Spinal cord (tissue), 10 donors: Measurements from ENCODE around the gene AK9. TPM values are rescaled to one million over a fixed set of nuclear protein-coding genes. Genes with fewer than 3 reads are reported as not detected.
"Not testable (repeated sequence)": the region's sequence is repeated elsewhere in the genome, so short reads cannot be mapped to it uniquely, and the experiment has no call there.

ENCODE experiments used
- DNase-seq, 6 donors: peaks; one replicate each; pipeline versions ENCODE4 v3.0.0 to v3.0.0-alpha.2; 2013 to 2015; ENCODE audit warnings: low spot score in 6 of 6, low read depth in 4 of 6
- H3K27ac ChIP-seq: one replicate; pipeline ENCODE4 v1.5.1; 2013; ENCODE audit warnings: low read depth, low read length, control low read depth
- H3K27me3 ChIP-seq: one replicate; pipeline ENCODE4 v1.6.1; 2013; ENCODE audit warnings: low read length; ENCODE audit not compliant: control insufficient read depth, insufficient read depth
- H3K36me3 ChIP-seq: one replicate; pipeline ENCODE4 v1.6.1; 2013; ENCODE audit warnings: low read length; ENCODE audit not compliant: control insufficient read depth, insufficient read depth
- H3K4me1 ChIP-seq: one replicate; pipeline ENCODE4 v1.6.1; 2013; ENCODE audit warnings: low read length; ENCODE audit not compliant: control insufficient read depth, insufficient read depth
- H3K4me3 ChIP-seq: one replicate; pipeline ENCODE4 v1.5.1; 2013; ENCODE audit warnings: low read depth, low read length, control low read depth
- H3K9me3 ChIP-seq: one replicate; pipeline ENCODE4 v1.6.1; 2013; ENCODE audit warnings: low read length; ENCODE audit not compliant: control insufficient read depth, insufficient read depth
- WGBS: methylation state at CpG from one replicate; pipeline ENCODE4 v1.1.5; 2013; ENCODE audit warnings: missing lambda C conversion rate; ENCODE audit not compliant: insufficient coverage; 5-methylcytosine and 5-hydroxymethylcytosine counted together
- polyA plus RNA-seq, 2 donors: library from polyadenylated mRNA; unstranded; fragments of 120-200 nt; gene quantifications; one replicate each; pipeline ENCODE4 v1.2.1, GENCODE V29; 2013; ENCODE audit not compliant: insufficient read length in 2 of 2
- total RNA-seq, 2 donors: library from RNA; depleted of rRNA in 1 of 2; stranded (reverse); fragments of 120-200 nt in 1 of 2; fragments of >200 nt in 1 of 2; gene quantifications; one replicate each; pipeline versions ENCODE4 v1.2.3 to v1.2.4, GENCODE V29; 2013 to 2014
- donor health status: healthy.

AK9 gene
- total and polyA plus RNA-seq, 4 donors, result 15.0 to 33.3 (median 20.9) TPM

DNA sequence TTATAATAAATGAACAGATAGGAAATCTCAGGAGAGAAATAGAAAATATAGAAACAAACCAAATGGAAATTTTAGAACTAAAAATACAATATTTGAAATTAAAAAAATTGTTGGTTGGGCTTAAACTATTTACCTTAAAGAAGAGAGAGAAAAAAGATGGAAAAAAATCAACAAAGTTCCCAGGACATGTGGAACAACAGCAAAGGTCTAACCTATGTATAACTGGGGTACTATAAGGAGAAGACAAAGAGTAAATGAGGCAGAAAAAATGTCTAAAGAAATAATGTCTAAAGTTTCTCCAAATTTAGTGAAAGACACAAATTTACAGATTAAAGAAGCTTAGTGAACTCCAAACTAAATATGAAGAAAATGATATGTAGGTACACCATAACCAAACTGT, 166.9 kb downstream of the AK9 start:
- no peak for DNase-seq
- no peaks in the 10 kb centered on the region for H3K27me3 ChIP-seq
- H3K4me3 ChIP-seq, result no peak overlapping the region
- H3K27ac ChIP-seq, result no peak overlapping the region
- H3K9me3 ChIP-seq, result no peaks in the 10 kb centered on the region
- no peaks in the 10 kb centered on the region for H3K4me1 ChIP-seq
- no peaks in the 10 kb centered on the region for H3K36me3 ChIP-seq

DNA sequence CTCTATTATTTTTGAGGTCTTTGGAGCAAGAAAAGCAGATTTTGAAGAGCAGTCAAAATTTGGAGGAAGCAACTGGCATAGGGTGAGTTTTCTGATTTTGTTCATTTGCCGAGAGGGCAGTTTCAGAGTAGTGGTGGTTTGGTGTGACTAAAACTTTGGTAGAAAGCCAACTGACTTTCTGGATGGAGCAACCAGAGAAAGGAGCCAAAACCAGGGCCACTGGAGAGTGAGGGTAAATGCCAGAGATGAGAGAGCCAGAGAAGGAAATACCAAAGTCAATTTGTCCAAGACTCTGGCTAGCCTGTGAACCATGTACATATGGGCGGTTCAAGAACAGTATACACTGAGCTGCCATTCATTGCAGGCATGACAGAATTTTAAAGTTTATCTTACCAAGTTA, 167.5 kb downstream of the AK9 start:
- no peaks in the 10 kb centered on the region for H3K27me3 ChIP-seq
- no peak overlapping the region for H3K27ac ChIP-seq
- no peaks in the 10 kb centered on the region for H3K4me1 ChIP-seq
- H3K4me3 ChIP-seq, result no peak overlapping the region
- WGBS, result 71% methylated on average over 1 of the region's 2 CpGs
- H3K36me3 ChIP-seq, result no peaks in the 10 kb centered on the region
- H3K9me3 ChIP-seq, result no peaks in the 10 kb centered on the region
- no peak for DNase-seq

DNA sequence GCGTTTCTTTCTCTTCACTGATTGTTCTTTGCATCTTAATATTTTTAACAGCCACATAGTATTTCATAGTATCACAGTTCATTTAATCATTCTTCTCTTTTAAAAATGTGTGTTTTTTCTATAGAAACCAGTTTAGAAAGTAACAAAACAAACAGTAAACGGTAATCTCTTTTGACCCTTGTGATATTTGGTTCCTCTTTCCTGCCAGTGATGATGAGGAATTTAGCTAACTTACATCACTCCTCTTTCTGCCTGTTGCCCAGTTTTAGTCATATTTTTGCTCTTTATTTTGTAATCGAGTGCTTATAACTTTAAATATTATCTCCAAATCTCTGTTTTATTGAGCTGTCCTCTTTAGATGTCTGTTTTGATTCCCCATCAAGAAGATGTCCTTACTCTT, 169.9 kb downstream of the AK9 start:
- H3K27ac ChIP-seq, result no peak overlapping the region
- no peaks in the 10 kb centered on the region for H3K4me1 ChIP-seq
- no peak for DNase-seq
- no peaks in the 10 kb centered on the region for H3K9me3 ChIP-seq
- H3K4me3 ChIP-seq, result no peak overlapping the region
- no CpG with 5 or more reads among the region's 3 CpGs for WGBS
- H3K27me3 ChIP-seq, result no peaks in the 10 kb centered on the region
- H3K36me3 ChIP-seq, result no peaks in the 10 kb centered on the region

DNA sequence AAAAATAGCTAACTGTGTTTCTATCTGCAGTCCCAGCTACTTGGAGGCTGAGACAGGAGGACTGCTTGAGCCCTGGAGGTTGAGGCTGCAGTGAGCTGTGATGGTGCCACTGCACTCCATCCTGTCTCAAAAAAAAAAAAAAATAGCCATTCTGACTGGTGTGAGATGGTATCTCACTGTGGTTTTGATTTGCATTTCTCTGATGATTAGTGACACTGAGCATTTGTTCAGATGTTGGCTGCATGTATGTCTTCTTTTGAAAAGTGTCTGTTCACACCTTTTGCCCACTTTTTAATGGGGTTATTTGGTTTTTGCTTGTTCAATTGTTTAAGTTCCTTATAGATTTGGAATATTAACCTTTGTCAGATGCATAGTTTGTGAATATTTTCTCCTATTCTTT, 171.4 kb downstream of the AK9 start:
- H3K9me3 ChIP-seq, result not testable (repeated sequence)

DNA sequence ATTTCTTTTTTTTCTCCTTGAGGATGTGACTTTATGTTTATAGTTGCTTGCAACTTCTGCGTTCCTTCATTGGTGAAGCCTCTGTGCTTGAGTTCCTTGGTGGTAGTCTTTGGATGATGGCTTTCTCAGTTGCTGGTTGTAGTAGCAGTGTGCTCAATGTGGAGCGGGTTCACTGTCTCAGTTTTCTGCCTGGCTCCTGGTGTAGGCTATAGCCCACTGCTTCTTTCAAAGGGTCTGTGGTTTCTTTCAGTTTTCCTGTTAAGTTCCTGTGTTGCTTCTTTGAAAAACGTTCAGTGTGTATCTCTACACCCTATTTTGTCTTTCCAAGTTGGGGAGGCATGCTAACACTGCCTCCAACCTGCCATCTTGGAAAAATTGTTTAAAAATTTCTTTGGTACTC, 174.1 kb downstream of the AK9 start:
- no peaks in the 10 kb centered on the region for H3K4me1 ChIP-seq
- no peaks in the 10 kb centered on the region for H3K9me3 ChIP-seq
- no peak overlapping the region for H3K27ac ChIP-seq
- no peaks in the 10 kb centered on the region for H3K36me3 ChIP-seq
- H3K4me3 ChIP-seq, result no peak overlapping the region
- no peaks in the 10 kb centered on the region for H3K27me3 ChIP-seq
- DNase-seq, result no peak
- WGBS, result 61% methylated on average over 2 of the region's 3 CpGs

More for the DNA sequence above, 171.4 kb downstream of the AK9 start:
- H3K4me3 ChIP-seq, H3K4me1 ChIP-seq, H3K36me3 ChIP-seq, H3K27ac ChIP-seq, DNase-seq, H3K27me3 ChIP-seq: not testable (repeated sequence)

DNA sequence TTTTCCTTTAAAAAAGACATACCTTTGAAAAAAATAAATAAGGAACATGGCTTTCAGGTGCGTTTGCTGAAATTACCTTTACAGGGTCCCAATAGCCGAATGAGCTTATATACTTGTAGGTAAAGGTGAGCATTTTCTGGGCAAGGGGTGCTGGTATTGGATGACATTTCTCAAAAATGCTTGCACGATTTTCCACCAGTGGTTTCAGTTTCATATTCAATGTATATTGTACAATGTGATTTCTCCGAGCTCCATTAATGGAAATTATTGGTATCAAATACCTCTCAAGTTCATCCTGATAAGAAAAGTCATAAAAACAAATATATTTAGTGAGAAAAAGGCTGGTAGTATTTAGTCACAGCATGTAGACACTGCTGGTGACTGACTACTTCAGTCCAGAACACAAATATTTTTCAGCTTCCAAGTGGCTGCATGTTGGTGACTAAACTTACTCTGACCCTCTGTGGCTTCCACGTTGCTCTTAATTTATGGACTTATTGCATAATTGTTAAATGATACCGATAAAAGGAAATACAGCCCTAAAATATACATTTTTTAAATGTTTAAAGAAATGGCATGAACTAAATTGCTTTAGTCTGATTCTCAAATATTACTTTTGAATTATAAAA, 175.1 kb downstream of the AK9 start:
- no peak for DNase-seq

DNA sequence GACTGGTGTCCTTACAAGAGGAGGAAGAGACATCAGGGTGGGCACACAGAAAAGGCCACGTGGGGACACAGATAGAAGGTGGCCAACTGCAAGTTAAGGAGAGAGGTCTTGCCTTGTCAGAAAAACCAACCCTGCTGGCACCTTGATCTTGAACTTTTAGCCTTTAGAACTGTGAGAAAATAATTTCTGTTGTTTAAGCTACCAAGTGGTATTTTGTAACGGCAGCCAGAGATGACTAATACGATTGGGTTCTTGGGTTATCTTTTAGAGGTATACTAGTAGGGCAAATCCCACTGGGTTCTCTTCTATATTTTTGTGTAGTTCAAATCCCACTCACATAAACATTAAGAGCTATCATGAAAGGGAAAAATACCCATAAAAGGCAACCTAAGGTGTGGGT, 176.1 kb downstream of the AK9 start:
- H3K9me3 ChIP-seq, result no peaks in the 10 kb centered on the region
- H3K27ac ChIP-seq, result no peak overlapping the region
- no peaks in the 10 kb centered on the region for H3K27me3 ChIP-seq
- WGBS, result 83% methylated on average over 1 of the region's 3 CpGs
- no peak overlapping the region for H3K4me3 ChIP-seq
- no peaks in the 10 kb centered on the region for H3K4me1 ChIP-seq
- DNase-seq, result no peak
- H3K36me3 ChIP-seq, result no peaks in the 10 kb centered on the region

More for the DNA sequence above, 175.1 kb downstream of the AK9 start:
- H3K4me1 ChIP-seq, result no peaks in the 10 kb centered on the region
- WGBS, result no CpG with 5 or more reads among the region's 6 CpGs
- no peaks in the 10 kb centered on the region for H3K9me3 ChIP-seq
- H3K4me3 ChIP-seq, result no peak overlapping the region
- H3K36me3 ChIP-seq, result no peaks in the 10 kb centered on the region
- no peak overlapping the region for H3K27ac ChIP-seq
- H3K27me3 ChIP-seq, result no peaks in the 10 kb centered on the region

DNA sequence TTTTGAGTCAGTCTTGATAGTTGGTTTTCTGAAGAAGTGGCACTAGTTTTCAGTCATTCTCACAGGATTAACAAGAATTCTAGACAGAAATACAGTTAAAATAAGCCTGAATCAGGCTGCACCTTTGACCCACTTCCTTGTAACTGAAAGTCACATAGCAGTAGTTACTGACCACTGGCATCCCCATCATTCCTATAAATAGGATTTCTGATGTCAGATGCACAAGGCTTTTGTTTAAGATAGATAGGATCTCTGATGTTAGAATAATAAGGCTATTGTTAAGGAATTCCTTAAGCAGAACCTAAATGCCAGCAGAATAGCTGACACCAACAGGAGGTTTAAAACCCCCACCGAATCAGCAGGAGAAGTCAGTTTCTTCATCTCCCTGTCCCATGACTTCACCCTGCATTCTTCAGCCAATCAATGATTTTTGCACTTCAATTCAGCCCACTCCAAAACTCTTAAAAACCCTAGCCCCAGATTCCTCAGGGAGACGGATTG, 177.4 kb downstream of the AK9 start:
- no peaks in the 10 kb centered on the region for H3K4me1 ChIP-seq
- WGBS, result 29% methylated on average over 2 of the region's 2 CpGs
- no peak overlapping the region for H3K4me3 ChIP-seq
- no peak for DNase-seq
- H3K27me3 ChIP-seq, result no peaks in the 10 kb centered on the region
- H3K27ac ChIP-seq, result no peak overlapping the region
- H3K9me3 ChIP-seq, result no peaks in the 10 kb centered on the region
- H3K36me3 ChIP-seq, result no peaks in the 10 kb centered on the region

DNA sequence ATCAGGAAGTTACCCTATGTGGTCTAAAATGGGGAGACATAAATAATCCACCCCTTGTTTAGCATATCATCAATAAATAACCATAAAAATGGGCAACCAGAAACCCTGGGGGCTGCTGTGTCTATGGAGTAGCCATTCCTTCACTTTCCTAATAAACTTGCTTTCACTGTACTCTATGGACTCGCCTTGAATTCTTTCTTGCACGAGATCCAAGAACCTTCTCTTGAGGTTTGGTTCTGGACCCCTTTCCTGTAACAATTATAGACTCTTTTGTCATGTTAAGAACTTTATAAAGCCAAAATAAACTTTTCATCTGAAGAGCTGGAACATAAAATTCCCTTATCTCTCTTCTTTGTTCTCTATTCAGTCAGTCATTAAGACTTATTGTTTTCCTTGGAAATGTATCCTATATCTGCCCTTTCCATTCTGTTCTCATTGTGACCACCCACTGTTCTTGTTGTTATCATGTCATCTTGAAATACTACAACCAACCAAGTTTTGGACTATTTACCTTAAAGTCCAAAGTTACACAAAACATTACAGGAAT, 178.7 kb downstream of the AK9 start:
- no peaks in the 10 kb centered on the region for H3K36me3 ChIP-seq
- WGBS, result no CpG with 5 or more reads among the region's 2 CpGs
- H3K4me1 ChIP-seq, result no peaks in the 10 kb centered on the region
- H3K9me3 ChIP-seq, result no peaks in the 10 kb centered on the region
- peak in 1 of 6 donors; percentile 15 for DNase-seq
- no peak overlapping the region for H3K4me3 ChIP-seq
- H3K27me3 ChIP-seq, result no peaks in the 10 kb centered on the region
- no peak overlapping the region for H3K27ac ChIP-seq

DNA sequence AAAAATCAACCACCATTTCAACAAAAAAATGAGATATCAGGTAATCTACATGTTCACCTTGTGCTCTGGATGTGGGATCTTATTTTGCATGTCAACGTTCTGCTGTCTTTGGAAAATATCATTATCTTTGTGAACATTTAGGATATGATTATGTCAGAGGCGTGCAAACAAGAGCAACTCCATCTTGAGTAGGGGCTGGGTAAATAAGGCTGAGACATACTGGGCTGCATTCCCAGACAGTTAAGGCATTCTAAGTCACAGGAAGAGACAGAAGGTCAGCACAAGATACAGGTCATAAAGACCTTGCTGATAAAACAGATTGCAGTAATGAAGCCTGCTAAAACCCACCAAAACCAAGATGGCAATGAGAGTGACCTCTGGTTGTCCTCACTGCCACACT, 179.2 kb downstream of the AK9 start:
- Histone ChIP-seq H3K4me1 (no peaks in the 10 kb centered on the region), H3K27me3 (no peaks in the 10 kb centered on the region), H3K27ac (no peak overlapping the region), H3K9me3 (no peaks in the 10 kb centered on the region), H3K4me3 (no peak overlapping the region), H3K36me3 (no peaks in the 10 kb centered on the region)
- 85% methylated on average over 2 of the region's 2 CpGs for WGBS
- DNase-seq, result no peak
